Peyer's patch (tissue), 4 donors: ENCODE measurements around the gene GGCT. TPM values are rescaled to one million over a fixed set of nuclear protein-coding genes. Genes with fewer than 3 reads are reported as not detected.
A peak's percentile ranks its signal among the peaks of the same experiment; 100 is the strongest.

Experiments used
- DNase-seq, 3 donors: peaks; one replicate each; pipeline ENCODE4 v3.0.0-alpha.2; 2017 to 2019
- H3K27ac ChIP-seq, 4 donors: fragments of 200-600 bp; sonication (generic); one replicate each; pipeline ENCODE4 v1.5.1; 2016 to 2019
- H3K27me3 ChIP-seq, 2 donors: fragments of 200-600 bp; sonication (generic); one replicate each; pipeline ENCODE4 v1.5.1; 2019
- H3K36me3 ChIP-seq, 3 donors: fragments of 200-600 bp; sonication (generic); one replicate each; pipeline ENCODE4 v1.5.1; 2016 to 2019
- H3K4me1 ChIP-seq, 4 donors: fragments of 200-600 bp; sonication (generic); one replicate each; pipeline ENCODE4 v1.5.1; 2016 to 2019
- H3K4me3 ChIP-seq, 4 donors: fragments of 200-600 bp; sonication (generic); 1 replicate in 3 of 4; 2 replicates in 1 of 4; pipeline ENCODE4 v1.5.1; 2016 to 2019; ENCODE audit warnings: mild to moderate bottlenecking in 1 of 4
- H3K9me3 ChIP-seq, 4 donors: fragments of 200-600 bp; sonication (generic); one replicate each; pipeline ENCODE4 v1.5.1; 2016 to 2019; ENCODE audit warnings: mild to moderate bottlenecking in 1 of 4
- CTCF ChIP-seq, 6 experiments: fragments of 450-650 bp in 4 of 6; fragments of 200-600 bp in 2 of 6; sonication (generic) in 1 of 6; IDR thresholded peaks; one replicate each; pipeline ENCODE4 v1.5.1; 2017 to 2019; ENCODE audit warnings: antibody characterized with exemption in 6 of 6, mild to moderate bottlenecking in 3 of 6, moderate library complexity in 1 of 6
- POLR2A ChIP-seq, 2 donors: fragments of 450-650 bp; IDR thresholded peaks; one replicate each; pipeline ENCODE4 v1.5.1; 2017; ENCODE audit warnings: antibody characterized with exemption in 2 of 2, mild to moderate bottlenecking in 2 of 2, moderate library complexity in 2 of 2
- total RNA-seq, 4 donors: library from RNA; depleted of rRNA; stranded (reverse); fragments of >200 nt; gene quantifications; one replicate each; pipeline ENCODE4 v1.1.0, GENCODE V29; 2016

GGCT gene
- total RNA-seq, 4 donors from 2014 or later, result 18.1 to 24.8 (median 19.2) TPM

- no peaks in the 10 kb centered on the region for H3K9me3 ChIP-seq
- peak in 1 of 3 donors; percentile 40 for DNase-seq
- peak overlapping the region in 2 of 4 donors; percentile 19 to 55 for H3K27ac ChIP-seq
- no peak for TF ChIP-seq CTCF (IDR thresholded peaks at IDR 0.05)
- TF ChIP-seq POLR2A (IDR thresholded peaks at IDR 0.05), result no peak
- peaks cover 0 to 34% (median 9%) of the 10 kb centered on the region in 4 donors for H3K4me1 ChIP-seq
- no peak overlapping the region for H3K4me3 ChIP-seq
- H3K27me3 ChIP-seq, result no peaks in the 10 kb centered on the region
- no peaks in the 10 kb centered on the region for H3K36me3 ChIP-seq
These were observed 40.4 kb downstream of the GGCT start for GRCh38 chr7:30464231-30464671.

- Histone ChIP-seq H3K27ac (peak overlapping the region in 1 of 4 donors; percentile 55), H3K9me3 (no peaks in the 10 kb centered on the region), H3K4me3 (no peak overlapping the region), H3K27me3 (no peaks in the 10 kb centered on the region), H3K36me3 (no peaks in the 10 kb centered on the region), H3K4me1 (peaks cover 0 to 32% (median 9%) of the 10 kb centered on the region in 4 donors)
- no peak for TF ChIP-seq CTCF (IDR thresholded peaks at IDR 0.05)
- TF ChIP-seq POLR2A (IDR thresholded peaks at IDR 0.05), result no peak
- DNase-seq, result peak in 1 of 3 donors; percentile 53
These were observed 41.1 kb downstream of the GGCT start for GRCh38 chr7:30463405-30464145.

GRCh38 chr7:30462179-30462578 is 42.5 kb downstream of the GGCT start:
- Histone ChIP-seq H3K27ac (no peak overlapping the region), H3K4me3 (no peak overlapping the region), H3K36me3 (no peaks in the 10 kb centered on the region), H3K4me1 (peaks cover 0 to 32% (median 9%) of the 10 kb centered on the region in 4 donors), H3K27me3 (no peaks in the 10 kb centered on the region), H3K9me3 (no peaks in the 10 kb centered on the region)
- TF ChIP-seq POLR2A (IDR thresholded peaks at IDR 0.05), result no peak
- DNase-seq, result no peak

- Histone ChIP-seq H3K27ac (peak overlapping the region in 3 of 4 donors; percentile 8 to 60 (median 53)), H3K4me1 (peaks cover 0 to 24% (median 9%) of the 10 kb centered on the region in 4 donors), H3K9me3 (no peaks in the 10 kb centered on the region), H3K36me3 (peaks cover 0 to 18% (median 0%) of the 10 kb centered on the region in 3 donors), H3K4me3 (no peak overlapping the region), H3K27me3 (no peaks in the 10 kb centered on the region)
- no peak for DNase-seq
- TF ChIP-seq POLR2A (IDR thresholded peaks at IDR 0.05) (no peak), CTCF (IDR thresholded peaks at IDR 0.05) (no peak)
These were observed 44.4 kb downstream of the GGCT start for GRCh38 chr7:30460246-30460633.

GRCh38 chr7:30459591-30460245 is 44.9 kb downstream of the GGCT start:
- TF ChIP-seq POLR2A (IDR thresholded peaks at IDR 0.05) (no peak), CTCF (IDR thresholded peaks at IDR 0.05) (no peak)
- Histone ChIP-seq H3K27ac (peak overlapping the region in 3 of 4 donors; percentile 8 to 60 (median 53)), H3K36me3 (peaks cover 0 to 23% (median 0%) of the 10 kb centered on the region in 3 donors), H3K9me3 (no peaks in the 10 kb centered on the region), H3K4me1 (peaks cover 0 to 19% (median 9%) of the 10 kb centered on the region in 4 donors), H3K4me3 (no peak overlapping the region), H3K27me3 (no peaks in the 10 kb centered on the region)
- DNase-seq, result peak in 1 of 3 donors; percentile 75

- Histone ChIP-seq H3K27me3 (no peaks in the 10 kb centered on the region), H3K9me3 (no peaks in the 10 kb centered on the region), H3K4me3 (no peak overlapping the region), H3K36me3 (peaks cover 0 to 30% (median 0%) of the 10 kb centered on the region in 3 donors), H3K4me1 (peaks cover 0 to 12% (median 0%) of the 10 kb centered on the region in 4 donors), H3K27ac (peak overlapping the region in 1 of 4 donors; percentile 60)
- TF ChIP-seq POLR2A (IDR thresholded peaks at IDR 0.05) (no peak), CTCF (IDR thresholded peaks at IDR 0.05) (no peak)
- DNase-seq, result no peak
These were observed 46.3 kb downstream of the GGCT start for GRCh38 chr7:30458311-30458710.
